Testis (tissue), 3 donors: ENCODE measurements around the gene TYR. TPM values are rescaled to one million over a fixed set of nuclear protein-coding genes. Genes with fewer than 3 reads are reported as not detected.
"Not testable (repeated sequence)": the region's sequence is repeated elsewhere in the genome, so short reads cannot be mapped to it uniquely, and the experiment has no call there.

ENCODE experiments used
- DNase-seq: peaks from one replicate; pipeline ENCODE4 v3.0.0-alpha.2; 2019
- H3K27ac ChIP-seq, 2 donors: fragments of 200-600 bp; sonication (generic); one replicate each; pipeline ENCODE4 v1.5.1; 2019
- H3K27me3 ChIP-seq: fragments of 200-600 bp; sonication (generic); one replicate; pipeline ENCODE4 v1.5.1; 2019
- H3K36me3 ChIP-seq: fragments of 200-600 bp; sonication (generic); one replicate; pipeline ENCODE4 v1.5.1; 2017; ENCODE audit warnings: low read depth; ENCODE audit errors: missing control alignments
- H3K4me1 ChIP-seq: fragments of 200-600 bp; sonication (generic); one replicate; pipeline ENCODE4 v1.5.1; 2019
- H3K4me3 ChIP-seq, 2 donors: fragments of 200-600 bp; sonication (generic); one replicate each; pipeline ENCODE4 v1.5.1; 2017 to 2019
- H3K9me3 ChIP-seq: fragments of 200-600 bp; sonication (generic); one replicate; pipeline ENCODE4 v1.5.1; 2017
- POLR2A ChIP-seq: fragments of 450-650 bp; IDR thresholded peaks from one replicate; pipeline ENCODE4 v1.6.1; 2017; ENCODE audit warnings: antibody characterized with exemption, mild to moderate bottlenecking, moderate library complexity
- WGBS, 2 donors: methylation state at CpG; one replicate each; pipeline ENCODE4 v1.1.5; 2018; 5-methylcytosine and 5-hydroxymethylcytosine counted together
- intact Hi-C: fragments of 100-400 bp; cut with DNase I; formaldehyde crosslinking; loops from one replicate; pipeline ENCODE4 v1.15.1; 2023; ENCODE audit warnings: low total_unique reads
- polyA plus RNA-seq: library from polyadenylated mRNA; stranded (reverse); fragments of 350-450 nt; fragmentation: Illumina TruSeq; extraction: RNeasy Lipid Tissue Mini Kit (QIAGEN cat#74804); gene quantifications from one replicate; pipeline ENCODE4 v1.2.3, GENCODE V29; 2014; ENCODE audit warnings: low read depth, low replicate concordance; ENCODE audit not compliant: insufficient read depth
- total RNA-seq, 2 donors: library from RNA; depleted of rRNA; stranded (reverse); fragments of >200 nt; gene quantifications; one replicate each; pipeline ENCODE4 v1.2.3, GENCODE V29; 2016
- TF ChIP-seq, protein P1 (sequence below), 3 experiments: fragments of 450-650 bp in 2 of 3; fragments of 200-600 bp in 1 of 3; sonication (generic) in 1 of 3; IDR thresholded peaks; one replicate each; pipeline ENCODE4 v1.5.1; 2016 to 2019; ENCODE audit warnings: antibody characterized with exemption in 3 of 3, mild to moderate bottlenecking in 2 of 3, moderate library complexity in 1 of 3

TYR gene
- total and polyA plus RNA-seq, 3 donors from 2014 or later, result 0.24 to 1.5 (median 0.25) TPM

DNA sequence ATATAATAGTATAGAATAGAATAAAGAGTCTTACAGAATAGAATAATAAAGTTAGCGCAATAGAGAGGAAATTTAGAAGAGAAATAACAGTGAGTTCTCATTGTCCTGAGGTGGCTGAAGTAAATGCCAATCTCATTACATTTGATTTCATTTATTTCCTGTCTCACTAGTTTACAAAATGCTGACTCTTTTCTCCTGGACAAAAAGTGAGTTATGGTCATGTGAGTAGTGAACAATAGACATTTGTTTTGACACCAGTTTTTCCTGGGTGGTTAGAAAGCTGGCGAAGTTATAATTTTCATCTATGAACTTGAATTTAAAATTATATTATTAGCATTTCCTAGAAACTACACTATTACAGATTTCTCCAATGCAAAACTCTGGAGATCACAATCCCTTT is 143.7 kb downstream of the TYR start:
- intact Hi-C loops, result no loop called here
- 92 to 95% methylated on average over 2 of the region's 2 CpGs for WGBS, 2 donors
- no peaks in the 10 kb centered on the region for H3K36me3 ChIP-seq
- H3K4me1 ChIP-seq, result no peaks in the 10 kb centered on the region
- no peak for DNase-seq
- no peak for TF ChIP-seq POLR2A
- TF ChIP-seq, protein P1, sequence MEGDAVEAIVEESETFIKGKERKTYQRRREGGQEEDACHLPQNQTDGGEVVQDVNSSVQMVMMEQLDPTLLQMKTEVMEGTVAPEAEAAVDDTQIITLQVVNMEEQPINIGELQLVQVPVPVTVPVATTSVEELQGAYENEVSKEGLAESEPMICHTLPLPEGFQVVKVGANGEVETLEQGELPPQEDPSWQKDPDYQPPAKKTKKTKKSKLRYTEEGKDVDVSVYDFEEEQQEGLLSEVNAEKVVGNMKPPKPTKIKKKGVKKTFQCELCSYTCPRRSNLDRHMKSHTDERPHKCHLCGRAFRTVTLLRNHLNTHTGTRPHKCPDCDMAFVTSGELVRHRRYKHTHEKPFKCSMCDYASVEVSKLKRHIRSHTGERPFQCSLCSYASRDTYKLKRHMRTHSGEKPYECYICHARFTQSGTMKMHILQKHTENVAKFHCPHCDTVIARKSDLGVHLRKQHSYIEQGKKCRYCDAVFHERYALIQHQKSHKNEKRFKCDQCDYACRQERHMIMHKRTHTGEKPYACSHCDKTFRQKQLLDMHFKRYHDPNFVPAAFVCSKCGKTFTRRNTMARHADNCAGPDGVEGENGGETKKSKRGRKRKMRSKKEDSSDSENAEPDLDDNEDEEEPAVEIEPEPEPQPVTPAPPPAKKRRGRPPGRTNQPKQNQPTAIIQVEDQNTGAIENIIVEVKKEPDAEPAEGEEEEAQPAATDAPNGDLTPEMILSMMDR (IDR thresholded peaks at IDR 0.05), result no peak
- no peaks in the 10 kb centered on the region for H3K9me3 ChIP-seq
- no peak overlapping the region for H3K4me3 ChIP-seq
- no peaks in the 10 kb centered on the region for H3K27me3 ChIP-seq
- H3K27ac ChIP-seq, result no peak overlapping the region

DNA sequence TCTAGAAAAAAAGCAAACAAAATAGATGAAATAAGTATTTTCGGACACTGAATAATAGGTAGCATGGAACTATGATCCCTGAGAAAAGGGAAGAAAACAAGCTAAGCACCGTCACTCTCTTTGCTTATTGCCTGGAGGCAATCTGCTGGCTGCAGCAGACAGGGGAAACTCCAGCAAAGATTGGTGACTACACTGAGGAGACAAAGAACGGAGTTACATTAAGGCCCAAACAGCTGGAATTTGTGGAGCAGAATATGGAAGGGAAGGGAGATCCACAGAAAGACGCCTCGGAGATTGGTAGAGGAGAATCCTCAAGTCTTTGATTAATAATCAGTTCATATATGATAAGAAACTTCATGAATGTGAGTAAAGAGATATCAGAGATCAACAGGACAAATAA is 150.2 kb downstream of the TYR start:
- intact Hi-C loops, result no loop called here
- WGBS, 2 donors, result 89 to 93% methylated on average over 5 of the region's 5 CpGs
- no peaks in the 10 kb centered on the region for H3K9me3 ChIP-seq

GRCh38 chr11:89331940-89332339 is 154.3 kb downstream of the TYR start:
- 80 to 86% methylated on average over 4 of the region's 4 CpGs for WGBS, 2 donors
- DNase-seq, H3K27me3 ChIP-seq, H3K27ac ChIP-seq, H3K4me1 ChIP-seq, intact Hi-C loops, H3K4me3 ChIP-seq, H3K9me3 ChIP-seq, H3K36me3 ChIP-seq: not testable (repeated sequence)

More for the DNA sequence above, 150.2 kb downstream of the TYR start:
- Histone ChIP-seq H3K4me1 (no peaks in the 10 kb centered on the region), H3K36me3 (no peaks in the 10 kb centered on the region), H3K27ac (no peak overlapping the region), H3K4me3 (no peak overlapping the region), H3K27me3 (no peaks in the 10 kb centered on the region)
- no peak for DNase-seq
- no peak for TF ChIP-seq POLR2A
- TF ChIP-seq, protein P1 (IDR thresholded peaks at IDR 0.05), result no peak

DNA sequence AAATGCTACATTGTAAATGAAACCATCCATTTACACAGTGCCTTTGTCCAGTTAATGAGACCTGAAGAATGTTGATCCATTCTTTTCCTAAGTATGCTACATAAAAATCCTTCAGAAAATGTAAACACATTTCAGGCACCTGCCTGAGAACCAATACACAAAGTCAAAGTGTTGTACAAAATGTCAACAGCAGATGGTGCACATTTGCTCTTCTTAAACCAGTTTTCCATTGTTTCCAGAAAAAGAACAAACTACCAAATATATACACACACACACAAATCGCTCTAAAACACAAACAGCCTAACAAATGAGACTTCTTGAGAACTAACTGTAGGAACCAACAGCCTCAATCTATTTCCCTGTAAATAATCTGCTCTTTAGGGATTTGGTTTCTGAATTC is 156.0 kb downstream of the TYR start:
- H3K36me3 ChIP-seq, H3K4me1 ChIP-seq, H3K4me3 ChIP-seq, intact Hi-C loops, H3K27ac ChIP-seq, H3K9me3 ChIP-seq, H3K27me3 ChIP-seq, DNase-seq: not testable (repeated sequence)
- TF ChIP-seq, protein P1 (IDR thresholded peaks at IDR 0.05), result peak in 1 of 3 experiments; percentile 42
- WGBS, 2 donors, result 33 to 42% methylated on average over 1 of the region's 1 CpG

- intact Hi-C loops, result not testable (repeated sequence)
These were observed 159.5 kb downstream of the TYR start for GRCh38 chr11:89337100-89337650.

DNA sequence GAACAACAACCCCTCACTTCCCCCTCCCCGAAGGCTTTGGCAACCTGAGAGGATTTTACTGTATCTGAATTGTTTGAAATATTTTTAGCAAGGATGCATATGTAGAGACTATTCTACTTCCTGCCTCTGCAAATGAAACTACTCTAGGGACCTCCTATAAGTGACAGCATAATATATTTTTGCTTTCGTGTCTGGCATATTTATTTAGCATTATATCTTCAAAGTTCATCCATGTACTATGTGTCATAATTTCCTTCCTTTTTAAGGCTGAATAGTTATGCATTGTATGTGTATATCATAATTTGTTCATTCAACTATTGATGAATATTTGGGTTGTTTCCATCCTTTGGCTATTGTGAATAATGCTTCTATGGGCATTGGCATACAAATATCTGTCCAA is 160.4 kb downstream of the TYR start:
- H3K36me3 ChIP-seq, H3K4me3 ChIP-seq, intact Hi-C loops, H3K9me3 ChIP-seq, H3K4me1 ChIP-seq, H3K27me3 ChIP-seq, H3K27ac ChIP-seq, DNase-seq: not testable (repeated sequence)
- WGBS, 2 donors, result 69 to 76% methylated on average over 2 of the region's 2 CpGs

More at GRCh38 chr11:89337100-89337650, 159.5 kb downstream of the TYR start:
- H3K27me3 ChIP-seq, H3K36me3 ChIP-seq, DNase-seq, H3K9me3 ChIP-seq, H3K4me3 ChIP-seq, H3K27ac ChIP-seq, H3K4me1 ChIP-seq: not testable (repeated sequence)
- 64 to 75% methylated on average over 4 of the region's 4 CpGs for WGBS, 2 donors

- H3K36me3 ChIP-seq, H3K9me3 ChIP-seq, intact Hi-C loops, H3K4me3 ChIP-seq, H3K4me1 ChIP-seq, DNase-seq, H3K27me3 ChIP-seq, H3K27ac ChIP-seq: not testable (repeated sequence)
These were observed 162.8 kb downstream of the TYR start for GRCh38 chr11:89340450-89340849.

GRCh38 chr11:89342880-89343572 is 165.4 kb downstream of the TYR start:
- peak; percentile 51 for DNase-seq
- H3K9me3 ChIP-seq, intact Hi-C loops, H3K27me3 ChIP-seq, H3K4me1 ChIP-seq, H3K4me3 ChIP-seq, H3K36me3 ChIP-seq: not testable (repeated sequence)
- 41 to 59% methylated on average over 3 of the region's 3 CpGs for WGBS, 2 donors
- H3K27ac ChIP-seq, result peak overlapping the region in 1 of 2 donors; percentile 9
